Tibial nerve (tissue), 4 donors: Measurements from ENCODE around the gene SDCCAG8. TPM values are rescaled to one million over a fixed set of nuclear protein-coding genes. Genes with fewer than 3 reads are reported as not detected.
A peak's percentile ranks its signal among the peaks of the same experiment; 100 is the strongest.

Experiments
- DNase-seq, 2 donors: peaks; one replicate each; pipeline ENCODE4 v3.0.0-alpha.2; 2019; ENCODE audit warnings: low spot score in 2 of 2
- H3K27ac ChIP-seq, 4 donors: fragments of 200-600 bp; sonication (generic) in 3 of 4; one replicate each; pipeline ENCODE4 v1.5.1; 2017 to 2019; ENCODE audit warnings: mild to moderate bottlenecking in 1 of 4
- H3K27me3 ChIP-seq, 2 donors: fragments of 200-600 bp; sonication (generic) in 1 of 2; one replicate each; pipeline versions ENCODE4 v1.5.1 to v1.6.0; 2017 to 2019
- H3K36me3 ChIP-seq, 3 donors: fragments of 200-600 bp; sonication (generic); one replicate each; pipeline ENCODE4 v1.5.1; 2018 to 2019
- H3K4me1 ChIP-seq, 4 donors: fragments of 200-600 bp; sonication (generic) in 3 of 4; one replicate each; pipeline ENCODE4 v1.5.1; 2017 to 2019
- H3K4me3 ChIP-seq, 4 donors: fragments of 200-600 bp; sonication (generic) in 3 of 4; one replicate each; pipeline ENCODE4 v1.5.1; 2017 to 2019; ENCODE audit warnings: mild to moderate bottlenecking in 1 of 4, moderate library complexity in 1 of 4
- H3K9me3 ChIP-seq, 4 donors: fragments of 200-600 bp; sonication (generic) in 3 of 4; one replicate each; pipeline ENCODE4 v1.5.1; 2017 to 2019
- CTCF ChIP-seq, 5 experiments: fragments of 200-600 bp in 3 of 5; fragments of 450-650 bp in 2 of 5; sonication (generic) in 3 of 5; IDR thresholded peaks; one replicate each; pipeline ENCODE4 v1.5.1; 2016 to 2019; ENCODE audit warnings: antibody characterized with exemption in 5 of 5, mild to moderate bottlenecking in 3 of 5, moderate library complexity in 2 of 5
- EP300 ChIP-seq, 2 donors: sonication (generic); formaldehyde crosslinking; IDR thresholded peaks; one replicate each; pipeline ENCODE4 v1.6.1; 2017; ENCODE audit warnings: antibody characterized with exemption in 2 of 2, mild to moderate bottlenecking in 1 of 2
- POLR2A ChIP-seq, 2 donors: fragments of 450-650 bp; IDR thresholded peaks; one replicate each; pipeline ENCODE4 v1.6.1; 2017; ENCODE audit warnings: antibody characterized with exemption in 2 of 2, mild to moderate bottlenecking in 2 of 2, moderate library complexity in 2 of 2
- WGBS, 2 donors: methylation state at CpG; one replicate each; pipeline ENCODE4 v1.1.5; 2018; 5-methylcytosine and 5-hydroxymethylcytosine counted together
- total RNA-seq, 4 donors: library from RNA; depleted of rRNA; stranded (reverse); fragments of >200 nt; gene quantifications; one replicate each; pipeline ENCODE4 v1.1.0, GENCODE V29; 2016

The SDCCAG8 gene
- total RNA-seq, 4 donors from 2014 or later, result 39.0 to 86.5 (median 56.0) TPM

- H3K27ac ChIP-seq, result peak overlapping the region in 1 of 4 donors; percentile 37
- H3K36me3 ChIP-seq, result peaks cover 0 to 30% (median 0%) of the 10 kb centered on the region in 3 donors
- peaks cover 0 to 18% (median 0%) of the 10 kb centered on the region in 4 donors for H3K4me1 ChIP-seq
- no peaks in the 10 kb centered on the region for H3K27me3 ChIP-seq
- H3K9me3 ChIP-seq, result no peaks in the 10 kb centered on the region
- DNase-seq, result no peak
- WGBS, 2 donors, result 8 to 15% methylated on average over 4 of the region's 4 CpGs
- H3K4me3 ChIP-seq, result peak overlapping the region in 3 of 4 donors; percentile 10 to 24 (median 16)
- TF ChIP-seq POLR2A (IDR thresholded peaks at IDR 0.05) (no peak), EP300 (IDR thresholded peaks at IDR 0.05) (no peak), CTCF (IDR thresholded peaks at IDR 0.05) (no peak)
Observed at GRCh38 chr1:243354511-243355153, 98.8 kb downstream of the SDCCAG8 start.

- Histone ChIP-seq H3K9me3 (no peaks in the 10 kb centered on the region), H3K4me3 (no peak overlapping the region), H3K36me3 (peaks cover 0 to 31% (median 0%) of the 10 kb centered on the region in 3 donors), H3K27ac (no peak overlapping the region), H3K4me1 (no peaks in the 10 kb centered on the region), H3K27me3 (no peaks in the 10 kb centered on the region)
- 96 to 98% methylated on average over 1 of the region's 1 CpG for WGBS, 2 donors
- no peak for TF ChIP-seq POLR2A (IDR thresholded peaks at IDR 0.05)
- no peak for TF ChIP-seq CTCF (IDR thresholded peaks at IDR 0.05)
- TF ChIP-seq EP300 (IDR thresholded peaks at IDR 0.05), result no peak
- DNase-seq, result no peak
Observed at GRCh38 chr1:243363832-243364231, 108.0 kb downstream of the SDCCAG8 start.

GRCh38 chr1:243364330-243364729 is 108.5 kb downstream of the SDCCAG8 start:
- Histone ChIP-seq H3K36me3 (peaks cover 0 to 31% (median 0%) of the 10 kb centered on the region in 3 donors), H3K4me3 (no peak overlapping the region), H3K27me3 (no peaks in the 10 kb centered on the region), H3K27ac (no peak overlapping the region), H3K9me3 (no peaks in the 10 kb centered on the region), H3K4me1 (no peaks in the 10 kb centered on the region)
- DNase-seq, result no peak
- WGBS, 2 donors, result 92 to 96% methylated on average over 2 of the region's 2 CpGs
- TF ChIP-seq POLR2A (IDR thresholded peaks at IDR 0.05) (no peak), EP300 (IDR thresholded peaks at IDR 0.05) (no peak), CTCF (IDR thresholded peaks at IDR 0.05) (no peak)

GRCh38 chr1:243364866-243365265 is 109.0 kb downstream of the SDCCAG8 start:
- 83 to 90% methylated on average over 8 of the region's 8 CpGs for WGBS, 2 donors
- no peak for DNase-seq
- H3K27me3 ChIP-seq, result no peaks in the 10 kb centered on the region
- H3K36me3 ChIP-seq, result peaks cover 0 to 31% (median 0%) of the 10 kb centered on the region in 3 donors
- no peak for TF ChIP-seq EP300 (IDR thresholded peaks at IDR 0.05)
- no peak for TF ChIP-seq POLR2A (IDR thresholded peaks at IDR 0.05)
- no peak for TF ChIP-seq CTCF (IDR thresholded peaks at IDR 0.05)
- H3K4me1 ChIP-seq, result no peaks in the 10 kb centered on the region
- no peak overlapping the region for H3K4me3 ChIP-seq
- no peaks in the 10 kb centered on the region for H3K9me3 ChIP-seq
- H3K27ac ChIP-seq, result no peak overlapping the region

GRCh38 chr1:243367314-243367713 is 111.5 kb downstream of the SDCCAG8 start:
- DNase-seq, result no peak
- peaks cover 0 to 8% (median 0%) of the 10 kb centered on the region in 3 donors for H3K36me3 ChIP-seq
- no peak overlapping the region for H3K4me3 ChIP-seq
- TF ChIP-seq EP300 (IDR thresholded peaks at IDR 0.05) (no peak), CTCF (IDR thresholded peaks at IDR 0.05) (no peak), POLR2A (IDR thresholded peaks at IDR 0.05) (no peak)
- H3K9me3 ChIP-seq, result no peaks in the 10 kb centered on the region
- no peak overlapping the region for H3K27ac ChIP-seq
- no peaks in the 10 kb centered on the region for H3K4me1 ChIP-seq
- H3K27me3 ChIP-seq, result no peaks in the 10 kb centered on the region
